HG03039 (cell line): ENCODE measurements around the gene FYB1.
A peak's percentile ranks its signal among the peaks of the same experiment; 100 is the strongest.
"Not testable (repeated sequence)": the region's sequence is repeated elsewhere in the genome, so short reads cannot be mapped to it uniquely, and the experiment has no call there.

Experiments used
- ATAC-seq: cut with Tn5 transposase; IDR thresholded peaks from one replicate; pipeline ENCODE4 v1.9.1; 2021; ENCODE audit warnings: mild to moderate bottlenecking, moderate library complexity; ENCODE audit not compliant: unreplicated experiment

Gene FYB1

GRCh38 chr5:39190311-39191102 lies 28.9 kb downstream of the FYB1 start:
- ATAC-seq: no peak

GRCh38 chr5:39189292-39189955 lies 29.9 kb downstream of the FYB1 start:
- no peak for ATAC-seq

- no peak for ATAC-seq
These were observed 31.3 kb downstream of the FYB1 start for GRCh38 chr5:39187831-39188731.

- ATAC-seq: no peak
These were observed 32.4 kb downstream of the FYB1 start for GRCh38 chr5:39186722-39187539.

- no peak for ATAC-seq
These were observed 33.1 kb downstream of the FYB1 start for GRCh38 chr5:39186289-39186688.

GRCh38 chr5:39185761-39186160 lies 33.6 kb downstream of the FYB1 start:
- no peak for ATAC-seq

- ATAC-seq: not testable (repeated sequence)
These were observed 39.8 kb downstream of the FYB1 start for GRCh38 chr5:39179561-39179960.

- no peak for ATAC-seq
These were observed 40.5 kb downstream of the FYB1 start for GRCh38 chr5:39178861-39179260.

GRCh38 chr5:39178171-39178570 lies 41.2 kb downstream of the FYB1 start:
- ATAC-seq: no peak

- peak; percentile 50 for ATAC-seq
These were observed 41.8 kb downstream of the FYB1 start for GRCh38 chr5:39177631-39177964.

GRCh38 chr5:39176759-39177630 lies 42.4 kb downstream of the FYB1 start:
- ATAC-seq: no peak

- no peak for ATAC-seq
These were observed 43.9 kb downstream of the FYB1 start for GRCh38 chr5:39175273-39175955.

- ATAC-seq: no peak
These were observed 46.3 kb downstream of the FYB1 start for GRCh38 chr5:39173069-39173468.

- ATAC-seq: no peak
These were observed 46.8 kb downstream of the FYB1 start for GRCh38 chr5:39172593-39172992.

GRCh38 chr5:39171647-39172046 lies 47.7 kb downstream of the FYB1 start:
- no peak for ATAC-seq

- ATAC-seq: no peak
These were observed 50.3 kb downstream of the FYB1 start for GRCh38 chr5:39169081-39169480.

- no peak for ATAC-seq
These were observed 51.4 kb downstream of the FYB1 start for GRCh38 chr5:39167972-39168342.

GRCh38 chr5:39167141-39167971 lies 52.0 kb downstream of the FYB1 start:
- ATAC-seq: no peak
